Thoracic aorta (tissue), 2 donors: ENCODE measurements around the gene PHB1. TPM values are rescaled to one million over a fixed set of nuclear protein-coding genes. Genes with fewer than 3 reads are reported as not detected.

ENCODE experiments used
- ATAC-seq: fragments of 150-250 bp; one replicate; pipeline ENCODE4 v1.8.0; 2017; ENCODE audit warnings: low read depth; ENCODE audit not compliant: insufficient number of reproducible peaks, low FRiP score
- DNase-seq: peaks from one replicate; pipeline ENCODE4 v3.0.0-alpha.2; 2020; ENCODE audit warnings: low spot score
- H3K27ac ChIP-seq, 2 donors: fragments of 200-600 bp; sonication (generic); 1 replicate in 1 of 2; 2 replicates in 1 of 2; pipeline ENCODE4 v1.5.1; 2016; ENCODE audit warnings: mild to moderate bottlenecking in 2 of 2, moderate library complexity in 2 of 2
- H3K27me3 ChIP-seq: fragments of 200-600 bp; sonication (generic); replicated peaks from 2 replicates; pipeline ENCODE4 v1.6.0; 2016; ENCODE audit warnings: mild to moderate bottlenecking; ENCODE audit not compliant: insufficient read depth
- H3K36me3 ChIP-seq: fragments of 200-600 bp; sonication (generic); one replicate; pipeline ENCODE4 v1.5.1; 2016
- H3K4me1 ChIP-seq, 2 donors: fragments of 200-600 bp; sonication (generic); 1 replicate in 1 of 2; 2 replicates in 1 of 2; pipeline versions ENCODE4 v1.5.1 to v1.6.0; 2016; ENCODE audit warnings: low read depth in 2 of 2, mild to moderate bottlenecking in 1 of 2; ENCODE audit not compliant: control insufficient read depth in 1 of 2
- H3K4me3 ChIP-seq: fragments of 200-600 bp; sonication (generic); 2 replicates; pipeline ENCODE4 v1.5.1; 2016; ENCODE audit warnings: mild to moderate bottlenecking
- H3K9me3 ChIP-seq: fragments of 200-600 bp; sonication (generic); 2 replicates; pipeline ENCODE4 v1.5.1; 2016
- CTCF ChIP-seq: fragments of 200-600 bp; sonication (generic); IDR thresholded peaks from one replicate; pipeline ENCODE4 v1.5.1; 2019; ENCODE audit warnings: antibody characterized with exemption
- total RNA-seq, 2 donors: library from RNA; depleted of rRNA; stranded (reverse); fragments of >200 nt; gene quantifications; one replicate each; pipeline versions ENCODE4 v1.1.0 to v1.2.3, GENCODE V29; 2016

Gene PHB1
- total RNA-seq, 2 donors from 2014 or later, result 34.4 to 55.6 TPM

- Histone ChIP-seq H3K4me3 (peak within 1 kb of the TSS; percentile 96), H3K9me3 (no peaks in the 10 kb centered on the region), H3K4me1 (peaks cover 5 to 27% of the 10 kb centered on the region in 2 donors), H3K27me3 (no peaks in the 10 kb centered on the region), H3K27ac (peak within 1 kb of the TSS; percentile 86 to 88), H3K36me3 (no peaks in the 10 kb centered on the region)
- DNase-seq, result peak; percentile 45
- no peak for TF ChIP-seq CTCF
- ATAC-seq, result peak; percentile 55
Measured at GRCh38 chr17:49361902-49362722, 52.6 kb downstream of the PHB1 start, which contains the start of gene ZNF652. ZNF652 (minus strand) TSS chr17:49362250; CDS start chr17:49317725, 44,525 bp downstream.

- Histone ChIP-seq H3K4me1 (peaks cover 5 to 27% of the 10 kb centered on the region in 2 donors), H3K27me3 (no peaks in the 10 kb centered on the region), H3K27ac (peak overlapping the region; percentile 86 to 88), H3K4me3 (peak overlapping the region; percentile 96), H3K36me3 (no peaks in the 10 kb centered on the region), H3K9me3 (no peaks in the 10 kb centered on the region)
- ATAC-seq, result no peak
- TF ChIP-seq CTCF, result no peak
- no peak for DNase-seq
Measured at GRCh38 chr17:49361129-49361901, 53.4 kb downstream of the PHB1 start.

GRCh38 chr17:49360796-49361128, 53.9 kb downstream of the PHB1 start:
- Histone ChIP-seq H3K27me3 (no peaks in the 10 kb centered on the region), H3K27ac (peak overlapping the region in 1 of 2 donors; percentile 88), H3K9me3 (no peaks in the 10 kb centered on the region), H3K4me1 (peaks cover 5 to 27% of the 10 kb centered on the region in 2 donors), H3K36me3 (no peaks in the 10 kb centered on the region), H3K4me3 (peak overlapping the region; percentile 96)
- DNase-seq (no peak), ATAC-seq (no peak)
- TF ChIP-seq CTCF, result no peak

GRCh38 chr17:49359990-49360795, 54.5 kb downstream of the PHB1 start:
- Histone ChIP-seq H3K4me1 (peaks cover 5 to 27% of the 10 kb centered on the region in 2 donors), H3K27ac (no peak overlapping the region), H3K9me3 (no peaks in the 10 kb centered on the region), H3K27me3 (no peaks in the 10 kb centered on the region), H3K4me3 (peak overlapping the region; percentile 96), H3K36me3 (no peaks in the 10 kb centered on the region)
- DNase-seq (no peak), ATAC-seq (no peak)
- no peak for TF ChIP-seq CTCF
